ENCODE data around the gene C10orf90.

DNA sequence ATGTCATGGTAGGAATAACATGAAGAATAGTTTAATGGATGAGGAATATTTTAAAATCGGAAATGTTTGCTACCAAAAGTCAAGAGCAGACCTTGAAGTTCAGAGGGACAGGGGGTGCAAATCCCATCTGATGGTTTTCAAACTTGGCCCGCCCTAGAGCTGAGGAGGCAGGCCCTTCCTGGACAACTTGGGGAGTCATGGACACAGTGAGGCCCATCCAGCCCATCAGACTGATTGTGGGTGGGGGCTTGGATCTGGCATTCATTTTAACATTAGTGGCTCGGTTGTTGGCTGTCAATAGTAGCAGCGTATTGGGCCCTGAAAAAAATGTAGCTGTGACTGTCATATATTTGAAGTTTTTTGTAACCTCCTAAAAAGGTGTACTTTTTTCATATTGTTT, 2.0 kb downstream of the C10orf90 start:
- no peak for TF ChIP-seq FOXA1 (IDR thresholded peaks at IDR 0.05)
- no peak for TF ChIP-seq SP1 (IDR thresholded peaks at IDR 0.05)
- no peak for TF ChIP-seq SUZ12 (IDR thresholded peaks at IDR 0.05)
- TF ChIP-seq FOXM1 (IDR thresholded peaks at IDR 0.05; ENCODE audit: borderline replicate concordance), result no peak

Data from HEK293T (cell line).